ENCODE data around the gene PLCD3.

The PLCD3 gene

GRCh38 chr17:45073414-45074070 is 58.8 kb downstream of the PLCD3 start:
- TF ChIP-seq CTCF (IDR thresholded peaks at IDR 0.05; ENCODE audit: low read depth, low read length) = no peak
- DNase-seq (ENCODE audit: extremely low read depth, low read depth) = peak; percentile 95

- no peak for DNase-seq (ENCODE audit: extremely low read depth, low read depth)
- no peak for TF ChIP-seq CTCF (IDR thresholded peaks at IDR 0.05; ENCODE audit: low read depth, low read length)
Observed at GRCh38 chr17:45070809-45071208, 61.5 kb downstream of the PLCD3 start.

GRCh38 chr17:45070001-45070400 is 62.3 kb downstream of the PLCD3 start:
- TF ChIP-seq CTCF (IDR thresholded peaks at IDR 0.05; ENCODE audit: low read depth, low read length) = no peak
- no peak for DNase-seq (ENCODE audit: extremely low read depth, low read depth)

- no peak for DNase-seq (ENCODE audit: extremely low read depth, low read depth)
- TF ChIP-seq CTCF (IDR thresholded peaks at IDR 0.05; ENCODE audit: low read depth, low read length) = no peak
Observed at GRCh38 chr17:45067637-45068036, 64.7 kb downstream of the PLCD3 start.

GRCh38 chr17:45063198-45063597 is 69.1 kb downstream of the PLCD3 start:
- no peak for TF ChIP-seq CTCF (IDR thresholded peaks at IDR 0.05; ENCODE audit: low read depth, low read length)
- DNase-seq (ENCODE audit: extremely low read depth, low read depth) = no peak

- no peak for DNase-seq (ENCODE audit: extremely low read depth, low read depth)
- no peak for TF ChIP-seq CTCF (IDR thresholded peaks at IDR 0.05; ENCODE audit: low read depth, low read length)
Observed at GRCh38 chr17:45061606-45062205, 70.6 kb downstream of the PLCD3 start.

- TF ChIP-seq CTCF (IDR thresholded peaks at IDR 0.05; ENCODE audit: low read depth, low read length) = no peak
- peak; percentile 97 for DNase-seq (ENCODE audit: extremely low read depth, low read depth)
Observed at GRCh38 chr17:45060797-45061605, 71.3 kb downstream of the PLCD3 start, which contains the start of gene NMT1. Gene NMT1 (plus strand): TSS chr17:45061317. CDS start chr17:45061330, 13 bp downstream.

Data from AG09319 (cell line).